Aorta (tissue), 5 donors: ENCODE results near the gene NHERF2. TPM values are rescaled to one million over a fixed set of nuclear protein-coding genes. Genes with fewer than 3 reads are reported as not detected.
A peak's percentile ranks its signal among the peaks of the same experiment; 100 is the strongest.
"Not testable (repeated sequence)": the region's sequence is repeated elsewhere in the genome, so short reads cannot be mapped to it uniquely, and the experiment has no call there.

Source experiments
- ATAC-seq: fragments of 200-7000 bp; cut with Tn5 transposase; one replicate; pipeline ENCODE4 v1.9.1; 2022; ENCODE audit warnings: moderate library complexity; ENCODE audit not compliant: low FRiP score
- DNase-seq, 2 donors: peaks; one replicate each; pipeline ENCODE4 v3.0.0-alpha.2; 2020
- H3K27ac ChIP-seq, 2 donors: one replicate each; pipeline ENCODE4 v1.5.1; 2013; ENCODE audit warnings: low read length in 2 of 2, mild to moderate bottlenecking in 2 of 2, moderate library complexity in 2 of 2, control low read depth in 1 of 2, inconsistent platforms in 1 of 2, low read depth in 1 of 2
- H3K27me3 ChIP-seq, 2 donors: one replicate each; pipeline ENCODE4 v1.6.1; 2013; ENCODE audit warnings: control low read depth in 1 of 2, low read length in 1 of 2, mild to moderate bottlenecking in 1 of 2, moderate library complexity in 1 of 2; ENCODE audit not compliant: insufficient read depth in 2 of 2, control insufficient read depth in 1 of 2
- H3K36me3 ChIP-seq, 2 donors: one replicate each; pipeline ENCODE4 v1.6.1; 2013; ENCODE audit warnings: control low read depth in 1 of 2, low read length in 1 of 2, mild to moderate bottlenecking in 1 of 2; ENCODE audit not compliant: insufficient read depth in 2 of 2, control insufficient read depth in 1 of 2
- H3K4me1 ChIP-seq, 2 donors: one replicate each; pipeline ENCODE4 v1.6.1; 2013; ENCODE audit warnings: low read length in 2 of 2, control low read depth in 1 of 2, mild to moderate bottlenecking in 1 of 2, moderate library complexity in 1 of 2; ENCODE audit not compliant: insufficient read depth in 2 of 2, control insufficient read depth in 1 of 2
- H3K4me3 ChIP-seq, 2 donors: one replicate each; pipeline ENCODE4 v1.5.1; 2013; ENCODE audit warnings: low read length in 2 of 2, control low read depth in 1 of 2, mild to moderate bottlenecking in 1 of 2
- H3K9me3 ChIP-seq: one replicate; pipeline ENCODE4 v1.6.1; 2013; ENCODE audit warnings: mild to moderate bottlenecking, low read length; ENCODE audit not compliant: control insufficient read depth
- WGBS, 2 donors: extraction: QIAGEN DNeasy Blood & Tissue Kit; methylation state at CpG; one replicate each; pipeline ENCODE4 v1.1.7; 2013; 5-methylcytosine and 5-hydroxymethylcytosine counted together
- intact Hi-C, 2 donors: fragments of 100-400 bp; cut with DNase I; formaldehyde crosslinking; loops; one replicate each; pipeline versions ENCODE4 v1.14.2 to v1.15.0; 2022
- polyA plus RNA-seq, 2 donors: library from polyadenylated mRNA; stranded (reverse); fragments of 200-250 nt; gene quantifications; one replicate each; pipeline ENCODE4 v1.2.3, GENCODE V29; 2013
- total RNA-seq, 2 donors: library from RNA; stranded (reverse); fragmentation: NEBNext Ultra II Directional; extraction: Animal tissue kit (Norgen Biotek cat#: 25700); gene quantifications; one replicate each; pipeline ENCODE4 v1.2.1, GENCODE V29; 2021
- donor health status: healthy with polysubstance abuse.
- donor health status: Bipolar disorder and iron deficiency.
- donor health status: DM: no; HTN: no; CAD: no.
- donor health status: DM: no; HTN: no; CAD: no.
- donor health status: DM: yes; HTN: yes; CAD: no.

NHERF2 gene
- total and polyA plus RNA-seq, 4 donors, result 81.8 to 133 (median 114) TPM

DNA sequence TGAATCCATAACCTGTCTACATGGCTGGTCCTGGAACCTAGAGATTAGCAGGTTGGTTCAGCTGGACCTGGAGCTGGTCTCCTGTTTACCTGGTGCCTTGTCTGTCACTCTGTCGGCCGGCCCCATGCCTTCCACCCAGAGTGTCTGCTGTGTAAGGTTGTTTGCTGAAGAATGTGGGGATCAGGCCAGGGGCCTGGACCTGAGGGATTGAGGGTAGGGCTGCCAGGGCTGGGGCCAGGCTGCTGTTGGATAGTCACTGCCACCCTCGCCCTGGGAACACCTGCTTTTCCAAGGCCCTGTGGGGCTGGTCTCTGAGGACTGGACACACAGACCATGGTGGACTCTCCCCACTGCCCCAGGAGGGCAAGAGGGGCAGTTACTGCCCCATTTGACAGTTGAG is 1.4 kb downstream of the NHERF2 start:
- intact Hi-C loops, result no loop called here
- no peak overlapping the region for H3K4me3 ChIP-seq
- H3K36me3 ChIP-seq, result no peaks in the 10 kb centered on the region
- H3K4me1 ChIP-seq, result no peaks in the 10 kb centered on the region
- ATAC-seq (no peak), DNase-seq (no peak)
- no peaks in the 10 kb centered on the region for H3K9me3 ChIP-seq
- H3K27me3 ChIP-seq, result no peaks in the 10 kb centered on the region
- no peak overlapping the region for H3K27ac ChIP-seq
- 76 to 79% methylated on average over 3 of the region's 3 CpGs for WGBS, 2 donors

DNA sequence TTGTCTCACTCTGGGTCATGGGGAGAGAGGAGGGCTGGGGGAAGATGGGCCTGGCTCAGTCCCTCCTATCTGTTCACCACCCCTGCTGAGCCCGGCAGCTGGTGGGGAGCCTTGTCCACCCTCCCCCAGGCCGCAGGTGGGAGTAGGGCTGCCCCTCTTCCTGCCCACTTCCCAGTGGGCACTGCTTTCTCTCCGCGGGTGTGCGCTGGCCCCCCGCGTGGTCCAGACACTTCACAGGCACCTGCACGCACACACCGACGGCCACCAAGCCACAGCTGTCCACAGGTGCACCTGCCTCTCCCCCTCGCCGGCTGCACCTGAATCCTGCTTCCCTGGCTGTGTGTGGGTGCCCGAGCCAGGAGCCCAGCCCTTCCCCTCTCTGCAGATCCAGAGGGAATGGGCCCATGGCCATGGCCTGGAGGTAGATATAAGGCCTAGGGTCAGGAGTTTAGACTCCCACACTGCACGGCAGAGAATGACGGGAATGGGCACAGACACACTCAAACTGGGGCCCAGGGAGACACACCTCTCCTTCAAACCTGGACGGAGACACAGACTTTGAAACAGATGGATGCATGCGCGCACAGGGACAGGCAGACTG is 2.0 kb downstream of the NHERF2 start:
- H3K4me3 ChIP-seq, result no peak overlapping the region
- intact Hi-C loops, result no loop called here
- no peak overlapping the region for H3K27ac ChIP-seq
- no peak for ATAC-seq
- H3K9me3 ChIP-seq, result no peaks in the 10 kb centered on the region
- no peaks in the 10 kb centered on the region for H3K36me3 ChIP-seq
- 85 to 89% methylated on average over 18 of the region's 18 CpGs for WGBS, 2 donors
- no peaks in the 10 kb centered on the region for H3K4me1 ChIP-seq
- no peak for DNase-seq
- no peaks in the 10 kb centered on the region for H3K27me3 ChIP-seq

DNA sequence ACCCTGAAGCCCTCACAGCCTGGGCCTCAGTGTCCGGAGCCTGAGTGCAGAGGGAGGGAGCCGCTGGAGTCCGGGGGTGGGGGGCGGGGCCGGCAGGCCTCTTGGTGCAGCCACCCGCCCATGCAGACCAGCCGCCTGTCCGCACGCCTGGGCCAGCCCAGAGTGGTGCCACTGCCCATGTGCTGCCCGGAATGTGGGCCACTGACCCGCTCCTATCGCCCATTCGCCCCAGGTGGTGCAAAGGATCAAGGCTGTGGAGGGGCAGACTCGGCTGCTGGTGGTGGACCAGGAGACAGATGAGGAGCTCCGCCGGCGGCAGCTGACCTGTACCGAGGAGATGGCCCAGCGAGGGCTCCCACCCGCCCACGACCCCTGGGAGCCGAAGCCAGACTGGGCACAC is 2.6 kb downstream of the NHERF2 start:
- intact Hi-C loops, result no loop called here

DNA sequence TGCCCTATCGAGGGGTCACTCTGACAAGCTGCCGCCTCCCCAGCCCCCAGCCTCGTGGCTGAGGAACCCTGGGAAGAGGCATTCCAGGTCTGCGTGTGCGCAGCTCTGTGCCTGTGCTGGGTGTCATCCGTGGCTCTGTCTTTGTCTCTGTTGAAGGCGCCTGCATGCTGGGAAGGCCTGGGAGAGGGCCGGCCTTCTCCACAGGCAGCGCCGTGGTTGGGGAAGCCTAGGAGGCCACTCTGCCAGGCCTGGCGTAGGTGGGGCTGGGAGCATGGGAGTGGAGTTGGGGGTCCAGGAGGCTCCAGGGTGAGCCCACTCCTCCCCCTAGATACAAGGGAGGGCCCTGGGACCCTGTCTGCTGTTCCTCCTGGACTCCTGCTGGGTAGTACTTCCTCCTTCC is 3.3 kb downstream of the NHERF2 start:
- no peak overlapping the region for H3K4me3 ChIP-seq

More for the DNA sequence above, 2.6 kb downstream of the NHERF2 start:
- ATAC-seq (no peak), DNase-seq (no peak)
- Histone ChIP-seq H3K27ac (no peak overlapping the region), H3K9me3 (no peaks in the 10 kb centered on the region), H3K36me3 (no peaks in the 10 kb centered on the region), H3K27me3 (no peaks in the 10 kb centered on the region), H3K4me3 (no peak overlapping the region), H3K4me1 (no peaks in the 10 kb centered on the region)
- 79 to 81% methylated on average over 22 of the region's 22 CpGs for WGBS, 2 donors

DNA sequence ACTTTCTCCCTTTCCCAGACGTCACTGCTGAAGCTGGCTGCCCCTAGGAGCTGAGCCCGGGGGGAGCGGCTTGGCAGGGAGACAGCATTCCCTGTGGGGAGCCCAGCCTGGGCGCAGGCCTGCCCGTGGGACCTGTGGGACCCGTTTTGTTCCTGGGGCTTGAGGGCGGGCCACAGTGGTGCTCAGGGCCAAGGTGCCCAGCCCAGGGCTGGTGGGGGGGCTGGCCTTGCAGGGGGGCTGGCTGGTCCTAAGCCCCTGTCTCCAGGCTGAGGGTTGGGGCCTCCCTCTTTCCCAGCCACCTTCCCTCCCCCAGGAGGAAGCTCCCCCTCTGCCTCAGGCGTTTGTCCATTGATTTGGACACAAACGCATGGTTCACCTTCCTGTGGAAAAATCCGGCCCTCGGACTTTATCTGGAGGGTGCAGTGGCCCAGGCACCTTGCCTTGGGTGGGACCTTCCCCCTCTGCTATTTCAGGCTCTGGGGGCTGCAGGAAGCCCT is 4.4 kb downstream of the NHERF2 start:
- H3K27ac ChIP-seq, result no peak overlapping the region
- no peak overlapping the region for H3K4me3 ChIP-seq
- 53 to 65% methylated on average over 10 to 11 of the region's 11 CpGs for WGBS, 2 donors
- no peaks in the 10 kb centered on the region for H3K36me3 ChIP-seq
- no peaks in the 10 kb centered on the region for H3K27me3 ChIP-seq
- DNase-seq (no peak), ATAC-seq (no peak)
- H3K4me1 ChIP-seq, result no peaks in the 10 kb centered on the region
- intact Hi-C loops, result no loop called here
- no peaks in the 10 kb centered on the region for H3K9me3 ChIP-seq

More for the DNA sequence above, 3.3 kb downstream of the NHERF2 start:
- ATAC-seq, result no peak
- 88 to 91% methylated on average over 11 of the region's 11 CpGs for WGBS, 2 donors
- no peaks in the 10 kb centered on the region for H3K27me3 ChIP-seq
- no peak overlapping the region for H3K27ac ChIP-seq
- intact Hi-C loops, result no loop called here
- no peaks in the 10 kb centered on the region for H3K36me3 ChIP-seq
- no peaks in the 10 kb centered on the region for H3K9me3 ChIP-seq
- no peak for DNase-seq
- H3K4me1 ChIP-seq, result no peaks in the 10 kb centered on the region

DNA sequence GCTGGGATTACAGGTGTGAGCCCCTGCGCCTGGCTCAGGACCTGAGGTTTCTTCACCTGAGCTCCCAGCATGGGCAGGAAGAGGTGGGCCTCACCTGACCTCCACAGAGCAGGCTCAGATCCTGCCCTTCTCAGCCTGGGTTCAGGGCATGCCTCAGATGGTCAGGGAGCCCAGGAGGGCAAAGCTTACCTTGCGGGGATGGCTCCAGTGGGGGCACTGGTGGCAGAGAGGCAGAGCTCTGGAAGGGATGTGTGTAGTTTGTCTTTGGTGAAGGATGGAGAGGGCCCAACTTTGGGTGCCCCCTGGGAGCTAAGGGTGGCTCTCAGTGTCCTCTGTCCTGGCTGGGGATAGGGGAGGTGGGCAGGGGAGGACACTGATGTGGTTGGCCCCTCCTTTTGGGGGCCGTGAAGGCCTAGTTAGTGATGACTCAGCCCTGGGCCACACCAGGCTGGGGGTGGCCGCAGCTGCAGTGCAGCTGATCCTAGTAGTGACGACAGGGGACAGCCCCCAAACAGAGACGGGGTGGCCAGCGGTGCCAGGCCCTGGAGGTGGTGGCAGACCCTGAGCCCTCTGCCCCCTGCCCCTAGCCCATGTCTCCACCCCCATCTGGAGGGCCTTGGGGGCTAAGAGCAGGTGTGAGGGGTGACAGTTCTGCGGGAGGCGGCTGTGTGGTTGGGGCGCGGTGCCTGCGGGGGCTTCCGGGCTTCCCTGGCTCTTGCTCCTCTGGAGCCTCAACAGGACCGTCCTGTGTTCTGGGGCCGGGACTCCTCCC is 5.8 kb downstream of the NHERF2 start:
- no peaks in the 10 kb centered on the region for H3K36me3 ChIP-seq
- DNase-seq (no peak), ATAC-seq (no peak)
- H3K27me3 ChIP-seq, result no peaks in the 10 kb centered on the region
- no peaks in the 10 kb centered on the region for H3K4me1 ChIP-seq
- no peak overlapping the region for H3K4me3 ChIP-seq
- intact Hi-C loops, result no loop called here
- H3K9me3 ChIP-seq, result no peaks in the 10 kb centered on the region
- peak overlapping the region; percentile 62 to 91 for H3K27ac ChIP-seq
- 60 to 65% methylated on average over 14 to 15 of the region's 15 CpGs for WGBS, 2 donors

DNA sequence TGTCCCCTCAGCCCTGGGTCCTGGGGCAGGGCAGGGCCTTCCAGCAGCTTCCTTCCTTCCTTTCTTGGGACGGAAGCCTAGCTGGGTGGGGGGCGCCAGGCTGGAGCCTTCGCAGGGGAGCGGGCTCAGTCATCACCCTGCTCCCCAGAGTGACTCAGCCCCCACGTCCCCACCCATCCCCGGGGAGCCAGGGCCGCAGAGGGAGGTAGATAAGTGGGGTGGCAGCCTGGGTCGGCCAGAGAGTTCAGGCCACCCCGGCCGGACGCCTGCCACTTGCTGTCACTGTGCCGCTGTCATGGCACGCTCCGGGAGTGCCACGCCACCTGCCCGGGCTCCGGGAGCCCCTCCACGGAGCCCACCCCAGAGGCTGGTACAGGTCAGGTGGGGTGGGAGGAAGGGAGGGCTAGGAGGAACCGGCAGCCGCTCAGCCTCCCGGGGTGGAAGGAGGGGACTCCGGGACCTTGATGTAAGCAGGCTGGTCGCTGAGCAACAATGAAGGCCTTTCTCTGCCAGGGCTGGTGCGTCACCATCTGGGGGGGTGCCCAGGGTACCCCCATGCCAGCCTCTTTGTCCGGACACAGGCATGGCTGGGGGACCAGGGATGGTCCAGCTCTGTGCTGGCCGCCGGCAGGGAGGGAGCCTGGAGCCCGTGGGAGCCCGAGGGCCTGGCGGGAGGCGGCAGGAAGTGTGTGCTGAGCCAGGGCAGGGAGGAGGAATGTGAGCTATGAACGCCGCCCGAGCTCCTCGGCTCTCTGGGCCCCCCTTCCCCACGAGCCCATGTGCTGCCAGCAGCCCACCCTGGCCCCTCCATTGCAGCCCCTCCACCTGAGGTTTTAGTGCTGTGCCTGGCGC is 6.6 kb downstream of the NHERF2 start:
- WGBS, 2 donors, result 2 to 5% methylated on average over 30 to 37 of the region's 37 CpGs
- Histone ChIP-seq H3K36me3 (no peaks in the 10 kb centered on the region), H3K4me1 (no peaks in the 10 kb centered on the region), H3K27ac (peak overlapping the region; percentile 64 to 91), H3K27me3 (no peaks in the 10 kb centered on the region), H3K9me3 (no peaks in the 10 kb centered on the region), H3K4me3 (peak overlapping the region in 1 of 2 donors; percentile 3)
- intact Hi-C loops, result no loop called here
- ATAC-seq (peak; percentile 75), DNase-seq (peak; percentile 80 to 92)

DNA sequence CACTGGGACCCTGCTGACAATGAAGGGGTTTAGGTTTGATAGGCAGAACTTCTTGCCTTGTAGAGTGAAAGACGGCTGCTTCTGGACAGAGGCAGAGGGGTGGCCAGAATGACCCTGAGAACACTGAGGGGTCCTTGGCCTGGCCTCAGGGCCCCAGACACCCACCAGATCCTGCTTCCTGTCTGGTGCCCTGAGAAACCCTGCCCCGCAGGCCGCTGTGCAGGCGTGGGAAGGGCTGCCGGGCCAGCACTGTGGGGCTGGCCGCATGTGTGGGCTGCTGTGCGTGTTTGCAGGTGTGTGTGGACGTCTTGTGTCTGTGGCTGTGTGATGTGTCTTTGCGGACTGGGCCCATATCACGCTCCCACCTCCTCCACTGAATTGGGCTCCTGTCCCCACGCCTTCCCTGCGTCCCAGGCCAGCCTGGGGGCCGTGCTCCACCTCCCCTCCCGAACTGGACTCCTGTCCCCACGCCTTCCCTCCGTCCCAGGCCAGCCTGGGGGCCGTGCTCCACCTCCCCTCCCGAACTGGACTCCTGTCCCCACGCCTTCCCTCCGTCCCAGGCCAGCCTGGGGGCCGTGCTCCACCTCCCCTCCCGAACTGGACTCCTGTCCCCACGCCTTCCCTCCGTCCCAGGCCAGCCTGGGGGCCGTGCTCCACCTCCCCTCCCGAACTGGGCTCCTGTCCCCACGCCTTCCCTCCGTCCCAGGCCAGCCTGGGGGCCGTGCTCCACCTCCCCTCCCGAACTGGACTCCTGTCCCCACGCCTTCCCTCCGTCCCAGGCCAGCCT is 7.4 kb downstream of the NHERF2 start:
- H3K4me3 ChIP-seq, DNase-seq, H3K9me3 ChIP-seq, H3K36me3 ChIP-seq, intact Hi-C loops, H3K27me3 ChIP-seq, ATAC-seq, H3K4me1 ChIP-seq: not testable (repeated sequence)
- peak overlapping the region; percentile 64 to 91 for H3K27ac ChIP-seq
- 8 to 12% methylated on average over 14 to 16 of the region's 32 CpGs for WGBS, 2 donors
